Mesenchymal stem cell (in vitro differentiated cells and primary cell): ENCODE data around the gene TSPYL4.

Source experiments
- DNase-seq: peaks from one replicate; pipeline ENCODE4 v3.0.0-alpha.2; 2013
- H2AFZ ChIP-seq: one replicate; pipeline ENCODE4 v1.6.1; 2013; ENCODE audit warnings: low read depth, mild to moderate bottlenecking, control low read depth, inconsistent platforms, low read length, moderate library complexity
- H2AK5ac ChIP-seq: 2 replicates; pipeline ENCODE4 v1.6.1; 2013; ENCODE audit warnings: low read length, moderate library complexity, mild to moderate bottlenecking, inconsistent platforms; ENCODE audit not compliant: severe bottlenecking
- H2BK120ac ChIP-seq: one replicate; pipeline ENCODE4 v1.6.1; 2013; ENCODE audit warnings: low read depth, mild to moderate bottlenecking, inconsistent platforms, low read length, moderate library complexity
- H2BK12ac ChIP-seq, 2 experiments: one replicate each; pipeline ENCODE4 v1.6.1; 2013; ENCODE audit warnings: inconsistent platforms in 2 of 2, low read length in 2 of 2, mild to moderate bottlenecking in 2 of 2, moderate library complexity in 2 of 2, control low read depth in 1 of 2
- H2BK15ac ChIP-seq: one replicate; pipeline ENCODE4 v1.6.1; 2013; ENCODE audit warnings: mild to moderate bottlenecking, low read depth, inconsistent platforms; ENCODE audit not compliant: poor library complexity, severe bottlenecking
- H2BK5ac ChIP-seq: 2 replicates; pipeline ENCODE4 v1.6.1; 2013; ENCODE audit warnings: low read depth, mild to moderate bottlenecking, low read length, control low read depth, inconsistent platforms; ENCODE audit not compliant: poor library complexity, severe bottlenecking
- H3K14ac ChIP-seq, 2 experiments: one replicate each; pipeline ENCODE4 v1.6.1; 2013; ENCODE audit warnings: inconsistent platforms in 2 of 2, low read length in 2 of 2, control low read depth in 1 of 2, mild to moderate bottlenecking in 1 of 2, moderate library complexity in 1 of 2
- H3K18ac ChIP-seq, 2 experiments: one replicate each; pipeline ENCODE4 v1.6.1; 2013; ENCODE audit warnings: inconsistent platforms in 2 of 2, low read length in 2 of 2, control low read depth in 1 of 2, low read depth in 1 of 2, mild to moderate bottlenecking in 1 of 2
- H3K23ac ChIP-seq, 2 experiments: one replicate each; pipeline ENCODE4 v1.6.1; 2013; ENCODE audit warnings: inconsistent platforms in 2 of 2, low read length in 2 of 2, mild to moderate bottlenecking in 2 of 2, moderate library complexity in 2 of 2, control low read depth in 1 of 2
- H3K27ac ChIP-seq: 2 replicates; pipeline ENCODE4 v1.5.1; 2013; ENCODE audit warnings: mild to moderate bottlenecking, moderate library complexity, low read length, control low read depth, inconsistent platforms; ENCODE audit not compliant: poor library complexity, severe bottlenecking
- H3K27me3 ChIP-seq, 2 experiments: 2 replicates each; pipeline versions ENCODE4 v1.6.1 to v1.7.0; 2013; ENCODE audit warnings: low read length in 2 of 2, mild to moderate bottlenecking in 2 of 2, moderate library complexity in 2 of 2, control low read depth in 1 of 2, inconsistent platforms in 1 of 2; ENCODE audit not compliant: control insufficient read depth in 1 of 2, insufficient read depth in 1 of 2
- H3K36me3 ChIP-seq, 2 experiments: 2 replicates each; pipeline versions ENCODE4 v1.6.1 to v1.7.0; 2013; ENCODE audit warnings: low read length in 2 of 2, control low read depth in 1 of 2, inconsistent platforms in 1 of 2, low read depth in 1 of 2, mild to moderate bottlenecking in 1 of 2; ENCODE audit not compliant: insufficient read depth in 2 of 2, control insufficient read depth in 1 of 2
- H3K4ac ChIP-seq, 2 experiments: one replicate each; pipeline ENCODE4 v1.6.1; 2013; ENCODE audit warnings: inconsistent platforms in 2 of 2, low read length in 2 of 2, mild to moderate bottlenecking in 2 of 2, moderate library complexity in 2 of 2, control low read depth in 1 of 2, low read depth in 1 of 2
- H3K4me1 ChIP-seq: 2 replicates; pipeline ENCODE4 v1.6.1; 2013; ENCODE audit warnings: low read depth, low read length, control low read depth; ENCODE audit not compliant: control insufficient read depth, insufficient read depth
- H3K4me2 ChIP-seq: 2 replicates; pipeline ENCODE4 v1.6.1; 2013; ENCODE audit warnings: low read length, mild to moderate bottlenecking, inconsistent platforms; ENCODE audit not compliant: poor library complexity, severe bottlenecking
- H3K4me3 ChIP-seq, 2 experiments: 2 replicates each; pipeline versions ENCODE4 v1.5.1 to v1.7.0; 2013; ENCODE audit warnings: low read length in 2 of 2, mild to moderate bottlenecking in 2 of 2, control low read depth in 1 of 2, low read depth in 1 of 2; ENCODE audit not compliant: insufficient read depth in 1 of 2
- H3K79me1 ChIP-seq: replicated peaks from 2 replicates; pipeline ENCODE4 v1.6.1; 2013; ENCODE audit warnings: mild to moderate bottlenecking, control low read depth, low read length, inconsistent platforms; ENCODE audit not compliant: poor library complexity, severe bottlenecking
- H3K9ac ChIP-seq: 2 replicates; pipeline ENCODE4 v1.7.0; 2013; ENCODE audit warnings: mild to moderate bottlenecking, low read length, moderate library complexity
- H3K9me3 ChIP-seq: 2 replicates; pipeline ENCODE4 v1.7.0; 2013; ENCODE audit warnings: mild to moderate bottlenecking, low read length; ENCODE audit not compliant: control insufficient read depth
- H4K8ac ChIP-seq: one replicate; pipeline ENCODE4 v1.6.1; 2013; ENCODE audit warnings: inconsistent platforms, mild to moderate bottlenecking, low read length, moderate library complexity
- H4K91ac ChIP-seq: one replicate; pipeline ENCODE4 v1.6.1; 2013; ENCODE audit warnings: mild to moderate bottlenecking, low read length, inconsistent platforms
- WGBS: methylation state at CpG from one replicate; pipeline ENCODE4 v1.1.7; 2013; ENCODE audit warnings: mixed read lengths; 5-methylcytosine and 5-hydroxymethylcytosine counted together

TSPYL4 gene

DNA sequence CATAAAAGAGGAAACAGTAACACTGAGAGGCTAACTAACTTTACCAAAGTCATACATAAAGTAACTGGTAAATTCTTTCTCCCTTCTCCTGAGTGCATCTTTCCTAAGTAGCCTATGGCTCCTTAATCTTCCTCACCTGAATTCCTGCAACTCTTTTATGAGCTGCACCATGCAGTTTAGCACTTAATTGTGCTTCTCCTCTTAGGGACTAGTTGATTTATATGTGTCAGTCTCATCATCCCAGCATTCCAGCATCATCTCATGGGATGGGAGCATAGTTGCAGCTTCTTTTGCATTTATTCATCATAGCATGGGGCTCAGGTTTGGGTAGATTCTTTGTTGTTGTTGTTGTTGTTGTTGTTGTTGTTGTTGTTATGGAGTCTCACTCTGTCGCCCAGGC, 29.3 kb upstream of the TSPYL4 start:
- no peak overlapping the region for H2AFZ ChIP-seq
- peaks cover 6% of the 10 kb centered on the region for H3K79me1 ChIP-seq
- no peak overlapping the region for H2BK5ac ChIP-seq
- DNase-seq, result no peak
- H3K14ac ChIP-seq, result no peak overlapping the region
- H2AK5ac ChIP-seq, result no peak overlapping the region
- no peak overlapping the region for H2BK12ac ChIP-seq
- no peak overlapping the region for H3K9ac ChIP-seq
- peaks cover 4% of the 10 kb centered on the region for H3K4me1 ChIP-seq
- H3K4me3 ChIP-seq, result no peak overlapping the region
- H3K36me3 ChIP-seq, result peaks cover 4 to 6% of the 10 kb centered on the region in 2 experiments
- H3K18ac ChIP-seq, result no peak overlapping the region
- H3K27ac ChIP-seq, result no peak overlapping the region
- H4K91ac ChIP-seq, result no peak overlapping the region
- H3K23ac ChIP-seq, result no peak overlapping the region
- WGBS, result 50% methylated on average over 1 of the region's 1 CpG
- no peaks in the 10 kb centered on the region for H3K27me3 ChIP-seq
- no peak overlapping the region for H3K4me2 ChIP-seq
- no peaks in the 10 kb centered on the region for H3K9me3 ChIP-seq
- no peak overlapping the region for H4K8ac ChIP-seq
- H2BK15ac ChIP-seq, result no peak overlapping the region
- no peak overlapping the region for H2BK120ac ChIP-seq
- H3K4ac ChIP-seq, result no peak overlapping the region

DNA sequence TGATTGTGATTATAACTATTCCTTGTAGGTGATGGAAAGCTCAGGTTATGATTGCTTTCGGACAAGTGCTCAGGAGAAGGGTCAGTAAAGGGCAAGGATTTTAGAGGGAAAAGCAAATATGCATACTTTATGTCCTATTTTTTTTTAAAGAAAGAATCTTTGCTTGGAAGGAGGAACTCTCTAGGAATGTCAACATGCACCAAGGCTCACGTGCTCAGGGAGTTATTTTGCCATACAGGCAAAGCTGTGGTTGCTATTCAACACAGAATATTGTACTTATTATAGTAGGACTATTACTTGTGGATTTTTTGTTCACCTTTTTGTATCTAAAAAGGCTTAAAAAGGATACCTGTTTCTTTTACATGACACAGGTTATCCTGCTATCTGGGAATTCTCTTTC, 28.8 kb upstream of the TSPYL4 start:
- peaks cover 4 to 10% of the 10 kb centered on the region in 2 experiments for H3K36me3 ChIP-seq
- H2BK12ac ChIP-seq, result no peak overlapping the region
- H3K4me2 ChIP-seq, result no peak overlapping the region
- H4K91ac ChIP-seq, result no peak overlapping the region
- H3K14ac ChIP-seq, result no peak overlapping the region
- 100% methylated on average over 1 of the region's 2 CpGs for WGBS
- H2BK5ac ChIP-seq, result no peak overlapping the region
- no peak overlapping the region for H3K18ac ChIP-seq
- H3K79me1 ChIP-seq, result peaks cover 5% of the 10 kb centered on the region
- no peaks in the 10 kb centered on the region for H3K27me3 ChIP-seq
- H3K4me3 ChIP-seq, result no peak overlapping the region
- H2AFZ ChIP-seq, result no peak overlapping the region
- H3K4me1 ChIP-seq, result peaks cover 6% of the 10 kb centered on the region
- no peak overlapping the region for H2AK5ac ChIP-seq
- H2BK120ac ChIP-seq, result no peak overlapping the region
- H3K23ac ChIP-seq, result no peak overlapping the region
- no peak overlapping the region for H3K27ac ChIP-seq
- no peak overlapping the region for H3K9ac ChIP-seq
- no peaks in the 10 kb centered on the region for H3K9me3 ChIP-seq
- H3K4ac ChIP-seq, result no peak overlapping the region
- H4K8ac ChIP-seq, result no peak overlapping the region
- no peak overlapping the region for H2BK15ac ChIP-seq
- no peak for DNase-seq

DNA sequence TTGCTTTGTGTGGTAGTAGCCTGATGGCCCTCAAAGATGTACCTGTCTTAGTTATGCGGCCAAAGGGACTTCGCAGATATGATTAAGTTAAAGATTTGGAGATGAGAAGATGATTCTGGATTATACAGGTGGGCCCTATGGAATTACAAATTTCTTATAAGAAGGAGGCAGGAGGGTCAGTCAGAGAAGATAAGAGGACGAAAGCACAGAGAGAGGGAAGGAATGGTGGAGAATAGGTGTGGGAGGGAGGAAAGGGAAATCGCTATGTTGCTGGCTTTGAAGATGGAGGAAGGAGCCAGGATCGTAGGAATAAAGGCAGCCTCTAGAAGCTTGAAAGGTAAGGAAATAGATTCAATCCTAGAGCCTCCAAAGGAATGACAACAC, 27.1 kb upstream of the TSPYL4 start:
- DNase-seq, result no peak
- H3K9ac ChIP-seq, result peak overlapping the region; percentile 96
- peaks cover 4 to 23% of the 10 kb centered on the region in 2 experiments for H3K36me3 ChIP-seq
- H4K91ac ChIP-seq, result no peak overlapping the region
- no peak overlapping the region for H3K4ac ChIP-seq
- H3K27ac ChIP-seq, result peak overlapping the region; percentile 97
- H3K14ac ChIP-seq, result no peak overlapping the region
- H3K4me3 ChIP-seq, result peak overlapping the region in 1 of 2 experiments; percentile 95
- no peak overlapping the region for H2BK120ac ChIP-seq
- peaks cover 6% of the 10 kb centered on the region for H3K4me1 ChIP-seq
- H4K8ac ChIP-seq, result no peak overlapping the region
- 95% methylated on average over 4 of the region's 5 CpGs for WGBS
- no peaks in the 10 kb centered on the region for H3K9me3 ChIP-seq
- H3K18ac ChIP-seq, result no peak overlapping the region
- H2AK5ac ChIP-seq, result peak overlapping the region; percentile 46
- no peak overlapping the region for H2AFZ ChIP-seq
- H2BK12ac ChIP-seq, result peak overlapping the region in 1 of 2 experiments; percentile 52
- no peaks in the 10 kb centered on the region for H3K27me3 ChIP-seq
- peak overlapping the region; percentile 49 for H3K4me2 ChIP-seq
- no peak overlapping the region for H3K23ac ChIP-seq
- H2BK15ac ChIP-seq, result peak overlapping the region; percentile 50
- peaks cover 5% of the 10 kb centered on the region for H3K79me1 ChIP-seq
- no peak overlapping the region for H2BK5ac ChIP-seq

DNA sequence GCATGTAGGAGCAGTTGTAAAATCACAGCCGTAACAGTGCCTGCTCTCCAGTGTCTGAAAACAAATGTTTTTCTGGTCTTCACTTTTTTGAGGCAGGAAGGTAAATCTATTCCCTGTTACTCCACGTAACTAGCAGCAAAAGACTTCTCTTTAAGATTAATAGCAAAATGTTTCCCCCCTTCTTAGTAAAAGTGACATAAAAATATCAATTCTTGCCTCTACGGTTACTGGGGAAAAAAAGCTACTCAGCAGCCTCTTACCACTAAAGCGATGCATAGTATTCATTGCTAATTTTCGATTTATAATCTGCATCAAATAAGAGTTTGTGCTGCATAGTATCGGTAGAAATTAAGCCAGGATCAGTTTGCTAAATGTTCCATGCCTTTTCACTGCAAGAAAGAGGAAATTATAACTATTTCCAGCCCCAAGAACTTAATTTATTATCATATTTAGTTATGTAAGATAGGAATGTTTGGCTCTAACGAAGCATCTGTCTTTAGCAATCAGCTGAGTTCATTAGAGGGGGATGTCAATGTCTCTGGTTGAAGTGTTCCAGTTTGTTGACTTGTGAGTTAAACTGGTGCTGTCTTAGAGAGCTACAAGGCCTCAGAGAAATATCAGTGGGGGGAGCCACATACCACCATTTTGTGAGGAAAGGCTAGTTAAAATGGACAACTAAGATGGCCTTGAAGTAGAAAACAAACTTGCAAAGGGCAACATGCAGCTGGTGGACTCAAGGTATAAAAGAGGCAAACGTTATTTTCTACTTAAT, 26.5 kb upstream of the TSPYL4 start:
- H3K27me3 ChIP-seq, result no peaks in the 10 kb centered on the region
- WGBS, result 31% methylated on average over 5 of the region's 8 CpGs
- H3K36me3 ChIP-seq, result peaks cover 4 to 26% of the 10 kb centered on the region in 2 experiments

More for the DNA sequence above, 26.5 kb upstream of the TSPYL4 start:
- no peak overlapping the region for H2BK5ac ChIP-seq
- peak overlapping the region; percentile 46 for H2AK5ac ChIP-seq
- peak overlapping the region; percentile 96 for H3K9ac ChIP-seq
- H3K4ac ChIP-seq, result peak overlapping the region; percentile 77 to 78
- H2BK15ac ChIP-seq, result no peak overlapping the region
- H3K4me1 ChIP-seq, result peaks cover 7% of the 10 kb centered on the region
- H4K8ac ChIP-seq, result peak overlapping the region; percentile 73
- peak overlapping the region; percentile 70 to 73 for H3K18ac ChIP-seq
- H3K4me3 ChIP-seq, result peak overlapping the region; percentile 47 to 95
- H3K27ac ChIP-seq, result peak overlapping the region; percentile 97
- peak; percentile 28 for DNase-seq
- H3K79me1 ChIP-seq, result peaks cover 5% of the 10 kb centered on the region
- no peak overlapping the region for H2BK12ac ChIP-seq
- H2BK120ac ChIP-seq, result no peak overlapping the region
- peak overlapping the region; percentile 49 for H3K4me2 ChIP-seq
- H3K14ac ChIP-seq, result no peak overlapping the region
- no peak overlapping the region for H3K23ac ChIP-seq
- peak overlapping the region; percentile 62 for H2AFZ ChIP-seq
- H4K91ac ChIP-seq, result peak overlapping the region; percentile 54
- H3K9me3 ChIP-seq, result no peaks in the 10 kb centered on the region
